HepG2 (cell line): ENCODE data around the gene PACS2. TPM values are rescaled to one million over a fixed set of nuclear protein-coding genes. Genes with fewer than 3 reads are reported as not detected.
A peak's percentile ranks its signal among the peaks of the same experiment; 100 is the strongest.

Experiments used
- CBX5 ChIP-seq: sonication (generic); formaldehyde crosslinking; IDR thresholded peaks from 2 replicates; pipeline ENCODE4 v1.4.0; 2020; ENCODE audit warnings: missing genetic modification reagents, borderline replicate concordance
- CENPT ChIP-seq: sonication (generic); formaldehyde crosslinking; IDR thresholded peaks from 2 replicates; pipeline ENCODE4 v1.8.0; 2022; ENCODE audit warnings: low read depth, mild to moderate bottlenecking, moderate library complexity, missing genetic modification reagents
- CREB1 ChIP-seq, 2 experiments: fragments of 450-650 bp in 1 of 2; IDR thresholded peaks; 2 replicates each; pipeline ENCODE4 v1.6.1; 2016 to 2017; ENCODE audit warnings: control low read depth in 1 of 2, mild to moderate bottlenecking in 1 of 2, missing compliant biosample characterization in 1 of 2, missing genetic modification characterization in 1 of 2
- FIP1L1 ChIP-seq: fragments of 200-400 bp; formaldehyde crosslinking; IDR thresholded peaks from 2 replicates; pipeline ENCODE4 v1.6.1; 2018; ENCODE audit warnings: low read depth, mild to moderate bottlenecking, low read length, moderate library complexity, borderline replicate concordance; ENCODE audit not compliant: insufficient read depth
- FOXJ3 ChIP-seq: sonication (generic); formaldehyde crosslinking; IDR thresholded peaks from 2 replicates; pipeline ENCODE4 v1.4.0; 2020; ENCODE audit warnings: missing genetic modification reagents, mild to moderate bottlenecking, borderline replicate concordance
- GATA4 ChIP-seq: sonication (generic); IDR thresholded peaks from 2 replicates; pipeline ENCODE4 v1.6.1; 2016; ENCODE audit warnings: antibody characterized with exemption, low read depth, borderline replicate concordance
- HNRNPUL1 ChIP-seq: fragments of 200-400 bp; formaldehyde crosslinking; IDR thresholded peaks from 2 replicates; pipeline ENCODE4 v1.6.1; 2017; ENCODE audit warnings: low read depth, mild to moderate bottlenecking, low read length, moderate library complexity
- JUN ChIP-seq: sonication (generic); formaldehyde crosslinking; IDR thresholded peaks from 2 replicates; pipeline ENCODE4 v1.4.0; 2020; ENCODE audit warnings: mild to moderate bottlenecking, missing genetic modification reagents
- REL ChIP-seq: sonication (generic); formaldehyde crosslinking; conservative IDR thresholded peaks from 2 replicates; pipeline ENCODE4 v1.8.0; 2022; ENCODE audit warnings: mild to moderate bottlenecking, missing genetic modification reagents, moderate library complexity
- SIX1 ChIP-seq: sonication (generic); formaldehyde crosslinking; IDR thresholded peaks from 2 replicates; pipeline ENCODE4 v1.4.0; 2020; ENCODE audit warnings: missing genetic modification reagents, borderline replicate concordance
- SPEN ChIP-seq: sonication (generic); formaldehyde crosslinking; IDR thresholded peaks from 2 replicates; pipeline ENCODE4 v1.5.1; 2020; ENCODE audit warnings: low read depth, mild to moderate bottlenecking, missing genetic modification reagents
- TERF1 ChIP-seq: sonication (generic); formaldehyde crosslinking; IDR thresholded peaks from 2 replicates; pipeline ENCODE4 v1.8.0; 2022; ENCODE audit warnings: mild to moderate bottlenecking, missing genetic modification reagents, moderate library complexity
- TRAFD1 ChIP-seq: sonication (generic); formaldehyde crosslinking; IDR thresholded peaks from 2 replicates; pipeline ENCODE4 v1.5.1; 2020; ENCODE audit warnings: missing genetic modification reagents, mild to moderate bottlenecking, borderline replicate concordance
- TRIM24 ChIP-seq: sonication (generic); formaldehyde crosslinking; IDR thresholded peaks from 2 replicates; pipeline ENCODE4 v1.8.0; 2022; ENCODE audit warnings: mild to moderate bottlenecking, missing genetic modification reagents
- ZBTB3 ChIP-seq: sonication (generic); formaldehyde crosslinking; IDR thresholded peaks from 2 replicates; pipeline ENCODE4 v1.4.0; 2020; ENCODE audit warnings: low read depth, mild to moderate bottlenecking, moderate library complexity, missing genetic modification reagents, borderline replicate concordance
- ZC3H4 ChIP-seq: sonication (generic); formaldehyde crosslinking; IDR thresholded peaks from 2 replicates; pipeline ENCODE4 v1.4.0; 2020; ENCODE audit warnings: missing genetic modification reagents, borderline replicate concordance
- ZFX ChIP-seq: sonication (generic); formaldehyde crosslinking; IDR thresholded peaks from 2 replicates; pipeline ENCODE4 v1.4.0; 2020; ENCODE audit warnings: mild to moderate bottlenecking, low read depth, missing genetic modification reagents, moderate library complexity
- ZNF607 ChIP-seq: sonication (generic); formaldehyde crosslinking; IDR thresholded peaks from 2 replicates; pipeline ENCODE4 v1.5.1; 2020; ENCODE audit warnings: missing genetic modification reagents, mild to moderate bottlenecking, borderline replicate concordance
- polyA plus RNA-seq, 8 experiments: library from polyadenylated mRNA; depleted of rRNA in 3 of 8; stranded (reverse) in 7 of 8; unstranded in 1 of 8; fragments of >200 nt; fragmentation: Illumina TruSeq in 4 of 8; extraction: Trizol in 4 of 8; gene quantifications; 2 replicates each; pipeline versions ENCODE4 v1.2.1 to v1.2.3, GENCODE V29; 2011 to 2016; ENCODE audit warnings: low read depth in 4 of 8, missing spikeins in 1 of 8, mixed read lengths in 1 of 8; ENCODE audit not compliant: insufficient read depth in 1 of 8
- total RNA-seq, 5 experiments: library from RNA; depleted of rRNA; stranded (reverse); fragments of >200 nt; fragmentation: Illumina TruSeq; extraction: Trizol; gene quantifications; 2 replicates each; pipeline ENCODE4 v1.2.3, GENCODE V29; 2016; ENCODE audit warnings: low read depth in 1 of 5
- TF ChIP-seq, protein P1 (sequence below): IDR thresholded peaks from 2 replicates; pipeline ENCODE4 v1.6.1; 2012; ENCODE audit warnings: inconsistent platforms

The PACS2 gene
- total and polyA plus RNA-seq, 2 of the 13 experiments (the other 11 are each of a cell fraction or from before 2014, with no cell fraction given) = 23.6 to 27.6 TPM

GRCh38 chr14:105418269-105419194, 104.0 kb downstream of the PACS2 start (continued):
- TF ChIP-seq TRAFD1 (CRISPR knock-in tag) (no peak), CENPT (CRISPR knock-in tag) (0 out of 2 replicates have a peak, but pooled peaks have one; percentile 25), FIP1L1 (no peak), ZBTB3 (no peak), CREB1 (IDR thresholded peaks at IDR 0.05) (no peak), CREB1 (CRISPR knock-in tag; IDR thresholded peaks at IDR 0.05) (no peak), TRIM24 (no peak), JUN (CRISPR knock-in tag) (no peak), SIX1 (CRISPR knock-in tag) (no peak), REL (0 out of 2 replicates have a peak, but pooled peaks have one; percentile 43), HNRNPUL1 (no peak), ZFX (CRISPR knock-in tag) (no peak), ZC3H4 (no peak), ZNF607 (0 out of 2 replicates have a peak, but pooled peaks have one; percentile 13), FOXJ3 (CRISPR knock-in tag) (no peak), GATA4 (no peak), TERF1 (CRISPR knock-in tag) (0 out of 2 replicates have a peak, but pooled peaks have one; percentile 12), SPEN (CRISPR knock-in tag) (no peak), CBX5 (CRISPR knock-in tag) (no peak)
- TF ChIP-seq, protein P1, sequence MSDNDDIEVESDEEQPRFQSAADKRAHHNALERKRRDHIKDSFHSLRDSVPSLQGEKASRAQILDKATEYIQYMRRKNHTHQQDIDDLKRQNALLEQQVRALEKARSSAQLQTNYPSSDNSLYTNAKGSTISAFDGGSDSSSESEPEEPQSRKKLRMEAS = no peak
